Pancreas (tissue), 10 donors: ENCODE measurements around the gene CALR. TPM values are rescaled to one million over a fixed set of nuclear protein-coding genes. Genes with fewer than 3 reads are reported as not detected.

Source experiments
- ATAC-seq, 4 donors: fragments of 200-7000 bp; cut with Tn5 transposase; one replicate each; pipeline versions ENCODE4 v1.8.0 to v1.9.1; 2020; ENCODE audit warnings: mild to moderate bottlenecking in 4 of 4, moderate library complexity in 4 of 4
- DNase-seq, 6 donors: peaks; one replicate each; pipeline ENCODE4 v3.0.0-alpha.2; 2020
- FAIRE-seq: peaks from 2 replicates; lab custom pipeline; 2012; peaks lifted over from hg19 to GRCh38; lab: Jason Lieb, UNC
- H3K27ac ChIP-seq, 4 donors: fragments of 200-600 bp; sonication (generic); 1 replicate in 3 of 4; 2 replicates in 1 of 4; pipeline versions ENCODE4 v1.5.0 to v1.8.0; 2020
- H3K27me3 ChIP-seq, 4 donors: fragments of 200-600 bp; one replicate each; pipeline ENCODE4 v1.8.0; 2021
- H3K36me3 ChIP-seq, 3 donors: fragments of 200-600 bp; sonication (generic) in 1 of 3; one replicate each; pipeline versions ENCODE4 v1.5.0 to v1.8.0; 2020 to 2021
- H3K4me1 ChIP-seq, 3 donors: fragments of 200-600 bp; one replicate each; pipeline ENCODE4 v1.8.0; 2021
- H3K4me3 ChIP-seq, 4 donors: fragments of 200-600 bp; sonication (generic) in 2 of 4; one replicate each; pipeline versions ENCODE4 v1.5.0 to v1.8.0; 2020 to 2021
- H3K9me3 ChIP-seq, 4 donors: fragments of 200-600 bp; one replicate each; pipeline ENCODE4 v1.8.0; 2021
- CTCF ChIP-seq, 4 donors: fragments of 200-600 bp; sonication (generic) in 3 of 4; IDR thresholded peaks; one replicate each; pipeline versions ENCODE4 v1.5.0 to v1.8.0; 2021; ENCODE audit warnings: antibody characterized with exemption in 4 of 4
- WGBS, 2 donors: extraction: QIAGEN DNeasy Blood & Tissue Kit; methylation state at CpG; one replicate each; pipeline ENCODE4 v1.1.7; 2013; 5-methylcytosine and 5-hydroxymethylcytosine counted together
- intact Hi-C, 3 donors: fragments of 100-400 bp; cut with DNase I; formaldehyde crosslinking; loops; one replicate each; pipeline versions ENCODE4 v1.11.1 to v1.14.2; 2022
- microRNA-seq, 2 donors: library from miRNA; unstranded; fragments of <30 nt; microRNA quantifications; one replicate each; pipeline versions ENCODE4 to v1.1.0, GENCODE V29; 2019 to 2020
- polyA plus RNA-seq, 2 donors: library from polyadenylated mRNA; stranded (reverse); fragments of 200-250 nt; gene quantifications; one replicate each; pipeline ENCODE4 v1.2.3, GENCODE V29; 2013
- total RNA-seq, 6 donors: library from RNA; stranded (reverse); fragmentation: NEBNext Ultra II Directional in 4 of 6; extraction: Animal tissue kit (Norgen Biotek cat#: 25700) in 4 of 6; gene quantifications; one replicate each; pipeline versions ENCODE4 v1.2.1 to v1.2.4, GENCODE V29; 2021 to 2023
- donor health status: healthy with polysubstance abuse.
- donor health status: DM: no; HTN: no; CAD: no; lungs with moderate emphysema.
- donor health status: DM: no; HTN: no; CAD: no.
- donor health status: control.
- donor health status: control.
- donor health status: Bipolar disorder and iron deficiency.
- donor health status: DM: yes; HTN: yes; CAD: no.
- donor health status: DM: no; HTN: no; CAD: no.
- donor health status: DM: no; HTN: no; CAD: no.
- donor health status: DM: yes; HTN: yes; CAD: no.

Gene CALR
- total and polyA plus RNA-seq, 8 donors, result 132 to 681 (median 305) TPM

DNA sequence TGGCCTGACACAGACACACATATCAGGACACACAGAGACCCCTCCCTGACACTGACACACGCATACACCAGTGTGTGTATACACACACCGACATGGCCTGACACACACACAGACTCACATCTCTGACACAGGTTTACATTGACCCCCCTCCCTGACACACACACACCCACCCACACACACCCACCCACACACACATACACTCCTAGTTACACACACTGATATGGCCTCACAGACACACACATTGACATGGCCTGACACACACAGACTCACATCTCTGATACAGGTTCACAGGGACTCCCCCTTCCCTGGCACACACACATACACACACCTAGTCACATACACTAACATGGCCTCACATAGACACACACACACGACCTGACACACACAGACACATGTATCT is 52.4 kb downstream of the CALR start:
- DNase-seq (no peak), FAIRE-seq (no peak), ATAC-seq (no peak)
- no peaks in the 10 kb centered on the region for H3K9me3 ChIP-seq
- no peak overlapping the region for H3K4me3 ChIP-seq
- no peaks in the 10 kb centered on the region for H3K4me1 ChIP-seq
- no peaks in the 10 kb centered on the region for H3K27me3 ChIP-seq
- TF ChIP-seq CTCF (IDR thresholded peaks at IDR 0.05), result no peak
- H3K27ac ChIP-seq, result no peak overlapping the region
- 59 to 66% methylated on average over 3 of the region's 3 CpGs for WGBS, 2 donors
- no peaks in the 10 kb centered on the region for H3K36me3 ChIP-seq
- intact Hi-C loops, result no loop called here

DNA sequence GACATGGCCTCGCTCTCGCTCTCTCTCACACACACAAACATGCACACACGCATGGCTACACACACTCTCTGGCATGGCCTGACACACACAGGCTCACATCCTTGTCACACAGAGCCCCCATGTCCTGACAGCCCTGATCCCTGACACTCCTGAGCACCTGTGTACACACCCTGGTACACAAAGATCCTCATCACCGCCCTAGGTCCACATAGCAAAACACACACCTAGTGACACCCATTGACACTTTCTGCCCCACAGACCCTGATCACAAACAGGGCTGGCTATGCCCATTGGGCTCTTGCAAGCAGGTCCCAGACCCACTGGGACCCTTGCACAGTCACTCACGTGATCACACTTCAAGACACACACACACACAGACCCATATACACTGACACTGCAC is 52.9 kb downstream of the CALR start:
- ATAC-seq (no peak), DNase-seq (no peak), FAIRE-seq (no peak)
- H3K36me3 ChIP-seq, result no peaks in the 10 kb centered on the region
- no peaks in the 10 kb centered on the region for H3K9me3 ChIP-seq
- no peak overlapping the region for H3K27ac ChIP-seq
- intact Hi-C loops, result no loop called here
- H3K4me1 ChIP-seq, result no peaks in the 10 kb centered on the region
- H3K27me3 ChIP-seq, result no peaks in the 10 kb centered on the region
- no peak overlapping the region for H3K4me3 ChIP-seq
- 89 to 94% methylated on average over 5 of the region's 5 CpGs for WGBS, 2 donors
- TF ChIP-seq CTCF (IDR thresholded peaks at IDR 0.05), result no peak

DNA sequence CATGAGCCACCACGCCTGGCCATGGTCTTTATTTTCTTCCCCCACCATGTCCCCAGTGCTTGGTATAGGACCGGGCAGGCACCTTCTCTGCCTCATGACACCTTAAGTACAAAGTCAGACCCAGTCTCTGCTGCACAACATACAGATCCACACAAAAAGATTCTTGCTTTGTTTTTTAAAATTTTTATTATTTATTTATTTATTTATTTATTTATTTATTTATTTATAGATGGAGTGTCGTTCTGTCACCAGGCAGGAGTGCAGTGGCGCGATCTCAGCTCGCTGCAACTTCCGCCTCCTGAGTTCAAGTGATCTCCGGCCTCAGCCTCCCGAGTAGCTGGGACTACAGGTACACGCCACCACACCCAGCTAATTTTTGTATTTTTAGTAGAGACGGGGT is 54.3 kb downstream of the CALR start:
- no peak overlapping the region for H3K27ac ChIP-seq
- no peak for TF ChIP-seq CTCF (IDR thresholded peaks at IDR 0.05)
- no peak overlapping the region for H3K4me3 ChIP-seq
- H3K27me3 ChIP-seq, result no peaks in the 10 kb centered on the region
- no peak for FAIRE-seq
- intact Hi-C loops, result no loop called here
- H3K4me1 ChIP-seq, result peaks cover 0 to 5% (median 0%) of the 10 kb centered on the region in 3 donors
- no peak for DNase-seq
- no peak for ATAC-seq
- H3K36me3 ChIP-seq, result no peaks in the 10 kb centered on the region
- H3K9me3 ChIP-seq, result no peaks in the 10 kb centered on the region
- 89 to 93% methylated on average over 11 of the region's 11 CpGs for WGBS, 2 donors

- TF ChIP-seq CTCF (IDR thresholded peaks at IDR 0.05), result no peak
- FAIRE-seq (no peak), ATAC-seq (no peak), DNase-seq (peak in 1 of 6 donors; percentile 11)
- no peaks in the 10 kb centered on the region for H3K36me3 ChIP-seq
- H3K27me3 ChIP-seq, result no peaks in the 10 kb centered on the region
- intact Hi-C loops, result no loop called here
- H3K9me3 ChIP-seq, result no peaks in the 10 kb centered on the region
- H3K4me3 ChIP-seq, result no peak overlapping the region
- peaks cover 0 to 5% (median 0%) of the 10 kb centered on the region in 3 donors for H3K4me1 ChIP-seq
- 83 to 88% methylated on average over 7 of the region's 7 CpGs for WGBS, 2 donors
- no peak overlapping the region for H3K27ac ChIP-seq
These were observed 55.2 kb downstream of the CALR start for GRCh38 chr19:12993562-12993961.

Small RNA genes within 50 kb of the gene (microRNA-seq; reads per million reads assigned to microRNA genes)
- gene MIR5695, result 0 to 0.39 reads per million in 2 donors
- gene MIR6515, result 1.9 to 3.5 reads per million in 2 donors

Other genes with a start within 250 kb of the CALR start
- 1 to 10 TPM; 3.1 to 5.0 (median 4.2) TPM for gene FBXW9, start 242.0 kb upstream of the CALR start, total RNA-seq
- 1 to 10 TPM; 5.6 to 8.5 TPM for gene FBXW9, start 242.0 kb upstream of the CALR start, polyA plus RNA-seq
- gene TNPO2, start 214.7 kb upstream of the CALR start, total RNA-seq, result 10 to 100 TPM; 15.7 to 29.5 (median 20.8) TPM
- 10 to 100 TPM; 29.0 to 37.2 TPM for gene TNPO2, start 214.7 kb upstream of the CALR start, polyA plus RNA-seq
- gene TRIR, start 203.9 kb upstream of the CALR start, total RNA-seq, result 10 to 100 TPM; 49.2 to 86.5 (median 63.0) TPM
- gene TRIR, start 203.9 kb upstream of the CALR start, polyA plus RNA-seq, result 100 to 1,000 TPM; 163 to 191 TPM
- 10 to 100 TPM; 16.6 to 34.5 (median 27.9) TPM for gene GET3, start 201.1 kb upstream of the CALR start, total RNA-seq
- 10 to 100 TPM; 34.8 to 48.2 TPM for gene GET3, start 201.1 kb upstream of the CALR start, polyA plus RNA-seq
- not detected for gene BEST2, start 186.8 kb upstream of the CALR start, total RNA-seq
- not detected for gene BEST2, start 186.8 kb upstream of the CALR start, polyA plus RNA-seq
- gene HOOK2, start 163.1 kb upstream of the CALR start, total RNA-seq, result 10 to 100 TPM; 37.7 to 60.9 (median 49.0) TPM
- 100 to 1,000 TPM; 268 to 300 TPM for gene HOOK2, start 163.1 kb upstream of the CALR start, polyA plus RNA-seq
- gene JUNB, start 147.1 kb upstream of the CALR start, total RNA-seq, result 100 to 1,000 TPM in 2 of 6 donors, 10 to 100 TPM in 4; 41.6 to 109 (median 70.7) TPM
- 100 to 1,000 TPM; 172 to 206 TPM for gene JUNB, start 147.1 kb upstream of the CALR start, polyA plus RNA-seq
- 100 to 1,000 TPM in 4 of 6 donors, 10 to 100 TPM in 2; 77.5 to 109 (median 103) TPM for gene PRDX2, start 136.8 kb upstream of the CALR start, total RNA-seq
- gene PRDX2, start 136.8 kb upstream of the CALR start, polyA plus RNA-seq, result 100 to 1,000 TPM in 1 of 2 donors, 10 to 100 TPM in 1; 75.8 to 172 TPM
- 1 to 10 TPM in 5 of 6 donors, under 1 TPM in 1; 0.90 to 3.9 (median 2.1) TPM for gene THSD8, start 136.5 kb upstream of the CALR start, total RNA-seq
- 1 to 10 TPM; 1.3 to 2.0 TPM for gene THSD8, start 136.5 kb upstream of the CALR start, polyA plus RNA-seq
- gene RNASEH2A, start 132.0 kb upstream of the CALR start, total RNA-seq, result 1 to 10 TPM; 1.7 to 6.0 (median 3.0) TPM
- gene RNASEH2A, start 132.0 kb upstream of the CALR start, polyA plus RNA-seq, result 1 to 10 TPM; 3.9 to 5.5 TPM
- gene RTBDN, start 104.0 kb upstream of the CALR start, total RNA-seq, result under 1 TPM in 4 of 6 donors, not detected in 2; 0.19 to 0.86 (median 0.37) TPM
- gene RTBDN, start 104.0 kb upstream of the CALR start, polyA plus RNA-seq, result 1 to 10 TPM; 1.2 to 4.6 TPM
- 1 to 10 TPM in 1 of 6 donors, under 1 TPM in 5; 0.23 to 1.1 (median 0.84) TPM for gene MAST1, start 100.1 kb upstream of the CALR start, total RNA-seq
- 1 to 10 TPM; 5.8 to 7.3 TPM for gene MAST1, start 100.1 kb upstream of the CALR start, polyA plus RNA-seq
- 10 to 100 TPM; 16.2 to 35.9 (median 20.5) TPM for gene DNASE2, start 57.2 kb upstream of the CALR start, total RNA-seq
- gene DNASE2, start 57.2 kb upstream of the CALR start, polyA plus RNA-seq, result 10 to 100 TPM in 1 of 2 donors, 1 to 10 TPM in 1; 9.4 to 21.0 TPM
- gene KLF1, start 51.4 kb upstream of the CALR start, total RNA-seq, result under 1 TPM in 2 of 6 donors, not detected in 4; 0.12 to 0.22 TPM
- not detected for gene KLF1, start 51.4 kb upstream of the CALR start, polyA plus RNA-seq
- gene GCDH, start 47.4 kb upstream of the CALR start, total RNA-seq, result 10 to 100 TPM in 3 of 6 donors, 1 to 10 TPM in 3; 6.3 to 17.2 (median 11.7) TPM
- 10 to 100 TPM; 19.2 to 27.1 TPM for gene GCDH, start 47.4 kb upstream of the CALR start, polyA plus RNA-seq
- not detected for gene SYCE2, start 19.3 kb upstream of the CALR start, total RNA-seq
- under 1 TPM in 1 of 2 donors, not detected in 1; 0.19 TPM for gene SYCE2, start 19.3 kb upstream of the CALR start, polyA plus RNA-seq
- 10 to 100 TPM; 19.4 to 46.0 (median 29.0) TPM for gene FARSA, start 4.9 kb upstream of the CALR start, total RNA-seq
- gene FARSA, start 4.9 kb upstream of the CALR start, polyA plus RNA-seq, result 10 to 100 TPM; 30.4 to 31.0 TPM
- gene RAD23A, start 7.3 kb downstream of the CALR start, total RNA-seq, result 10 to 100 TPM; 35.0 to 60.2 (median 45.9) TPM
- 10 to 100 TPM; 91.5 to 99.1 TPM for gene RAD23A, start 7.3 kb downstream of the CALR start, polyA plus RNA-seq
- 10 to 100 TPM in 3 of 6 donors, 1 to 10 TPM in 3; 6.0 to 10.7 (median 9.8) TPM for gene GADD45GIP1, start 18.6 kb downstream of the CALR start, total RNA-seq
- gene GADD45GIP1, start 18.6 kb downstream of the CALR start, polyA plus RNA-seq, result 10 to 100 TPM; 25.3 to 37.4 TPM
- gene DAND5, start 31.0 kb downstream of the CALR start, total RNA-seq, result under 1 TPM in 3 of 6 donors, not detected in 3; 0.12 to 0.23 (median 0.12) TPM
- gene DAND5, start 31.0 kb downstream of the CALR start, polyA plus RNA-seq, result under 1 TPM in 1 of 2 donors, not detected in 1; 0.16 TPM
- 10 to 100 TPM; 30.9 to 45.1 (median 36.0) TPM for gene NFIX, start 56.9 kb downstream of the CALR start, total RNA-seq
- gene NFIX, start 56.9 kb downstream of the CALR start, polyA plus RNA-seq, result 10 to 100 TPM in 1 of 2 donors, 1 to 10 TPM in 1; 8.3 to 16.6 TPM
- gene LYL1, start 164.2 kb downstream of the CALR start, total RNA-seq, result 1 to 10 TPM in 4 of 6 donors, under 1 TPM in 2; 0.51 to 5.5 (median 1.7) TPM
- gene LYL1, start 164.2 kb downstream of the CALR start, polyA plus RNA-seq, result 1 to 10 TPM; 2.6 to 3.6 TPM
- gene TRMT1, start 178.1 kb downstream of the CALR start, total RNA-seq, result 10 to 100 TPM; 12.7 to 29.2 (median 19.1) TPM
- 100 to 1,000 TPM in 1 of 2 donors, 10 to 100 TPM in 1; 85.5 to 108 TPM for gene TRMT1, start 178.1 kb downstream of the CALR start, polyA plus RNA-seq
- 10 to 100 TPM in 5 of 6 donors, 1 to 10 TPM in 1; 9.8 to 25.3 (median 14.1) TPM for gene NACC1, start 179.7 kb downstream of the CALR start, total RNA-seq
- 10 to 100 TPM in 1 of 2 donors, 1 to 10 TPM in 1; 7.0 to 19.8 TPM for gene NACC1, start 179.7 kb downstream of the CALR start, polyA plus RNA-seq
- gene STX10, start 211.8 kb downstream of the CALR start, total RNA-seq, result 10 to 100 TPM; 14.0 to 24.6 (median 17.0) TPM
- gene STX10, start 211.8 kb downstream of the CALR start, polyA plus RNA-seq, result 10 to 100 TPM; 61.4 to 73.5 TPM
- gene IER2, start 211.8 kb downstream of the CALR start, total RNA-seq, result 10 to 100 TPM; 32.4 to 59.2 (median 37.7) TPM
- 100 to 1,000 TPM in 1 of 2 donors, 10 to 100 TPM in 1; 80.7 to 179 TPM for gene IER2, start 211.8 kb downstream of the CALR start, polyA plus RNA-seq